ENCODE data around the gene DLGAP1.

DNA sequence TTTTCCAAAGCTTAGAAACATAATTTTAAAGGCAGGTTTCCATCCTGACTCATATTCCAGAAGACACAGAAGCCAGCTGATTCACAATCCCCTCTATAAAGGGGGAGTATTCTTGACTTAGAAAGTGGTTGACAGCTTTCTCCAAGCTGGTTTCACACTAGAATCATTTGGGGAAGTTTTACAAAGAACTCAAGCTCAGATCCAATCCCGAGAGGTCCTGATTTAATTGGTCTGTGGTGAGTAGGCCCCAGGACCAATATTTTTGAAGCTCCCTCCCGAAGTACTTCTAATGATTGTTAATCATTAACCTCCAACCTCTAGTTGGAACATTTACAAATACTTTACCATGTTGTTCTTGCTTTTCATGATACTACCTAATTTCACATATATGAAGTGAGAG, 184.1 kb downstream of the DLGAP1 start:
- TF ChIP-seq CTCF (IDR thresholded peaks at IDR 0.05; ENCODE audit: low read length) (no peak), EZH2 (IDR thresholded peaks at IDR 0.05; ENCODE audit: borderline replicate concordance, low read length) (no peak)

All from OCI-LY1 (cell line).